HFFc6 (cell line): ENCODE measurements around the gene PIK3R5. TPM values are rescaled to one million over a fixed set of nuclear protein-coding genes. Genes with fewer than 3 reads are reported as not detected.

Experiments used
- DNase-seq: peaks from one replicate; pipeline ENCODE4 v3.0.0-alpha.2; 2018
- H3K27ac Mint-ChIP-seq: 2 replicates; pipeline ENCODE4 v1.8.0; 2020; ENCODE audit warnings: mild to moderate bottlenecking, mixed read lengths
- H3K27me3 Mint-ChIP-seq: 2 replicates; pipeline ENCODE4 v1.8.0; 2021; ENCODE audit warnings: mild to moderate bottlenecking, moderate library complexity, mixed read lengths; ENCODE audit not compliant: insufficient read depth
- H3K36me3 Mint-ChIP-seq: 2 replicates; pipeline ENCODE4 v1.8.0; 2021; ENCODE audit warnings: low read depth, mixed read lengths
- H3K4me1 Mint-ChIP-seq: 2 replicates; pipeline ENCODE4 v1.8.0; 2020; ENCODE audit warnings: low read depth, mixed read lengths
- H3K4me3 Mint-ChIP-seq: 2 replicates; pipeline ENCODE4 v1.8.0; 2020; ENCODE audit warnings: mild to moderate bottlenecking, moderate library complexity, mixed read lengths
- H3K9me3 Mint-ChIP-seq: 2 replicates; pipeline ENCODE4 v1.8.0; 2020; ENCODE audit warnings: mild to moderate bottlenecking, mixed read lengths
- total RNA-seq, 6 experiments: library from RNA; stranded (reverse); fragmentation: NEBNext Ultra II Directional; extraction: Animal tissue kit (Norgen Biotek cat#: 25700); gene quantifications; 2 replicates in 1 of 6; 3 replicates in 5 of 6; pipeline ENCODE4 v1.2.3, GENCODE V29; 2021
- TF ChIP-seq, protein P1 (sequence below): fragments of 200-600 bp; sonication (generic); IDR thresholded peaks from 2 replicates; pipeline ENCODE4 v1.5.0; 2021; ENCODE audit warnings: antibody characterized with exemption, mild to moderate bottlenecking

Gene PIK3R5
- total RNA-seq, 6 experiments from 2014 or later: not detected

- Mint-ChIP-seq H3K4me3 (no peak overlapping the region), H3K27ac (no peak overlapping the region), H3K36me3 (0 out of 2 replicates have a peak, but pooled peaks cover 3% of the 10 kb centered on the region), H3K27me3 (peaks cover 8% of the 10 kb centered on the region; the same call in 1 of the 2 replicates), H3K9me3 (peaks cover 4% of the 10 kb centered on the region; the same call in 1 of the 2 replicates), H3K4me1 (no peaks in the 10 kb centered on the region)
- no peak for DNase-seq
- TF ChIP-seq, protein P1, sequence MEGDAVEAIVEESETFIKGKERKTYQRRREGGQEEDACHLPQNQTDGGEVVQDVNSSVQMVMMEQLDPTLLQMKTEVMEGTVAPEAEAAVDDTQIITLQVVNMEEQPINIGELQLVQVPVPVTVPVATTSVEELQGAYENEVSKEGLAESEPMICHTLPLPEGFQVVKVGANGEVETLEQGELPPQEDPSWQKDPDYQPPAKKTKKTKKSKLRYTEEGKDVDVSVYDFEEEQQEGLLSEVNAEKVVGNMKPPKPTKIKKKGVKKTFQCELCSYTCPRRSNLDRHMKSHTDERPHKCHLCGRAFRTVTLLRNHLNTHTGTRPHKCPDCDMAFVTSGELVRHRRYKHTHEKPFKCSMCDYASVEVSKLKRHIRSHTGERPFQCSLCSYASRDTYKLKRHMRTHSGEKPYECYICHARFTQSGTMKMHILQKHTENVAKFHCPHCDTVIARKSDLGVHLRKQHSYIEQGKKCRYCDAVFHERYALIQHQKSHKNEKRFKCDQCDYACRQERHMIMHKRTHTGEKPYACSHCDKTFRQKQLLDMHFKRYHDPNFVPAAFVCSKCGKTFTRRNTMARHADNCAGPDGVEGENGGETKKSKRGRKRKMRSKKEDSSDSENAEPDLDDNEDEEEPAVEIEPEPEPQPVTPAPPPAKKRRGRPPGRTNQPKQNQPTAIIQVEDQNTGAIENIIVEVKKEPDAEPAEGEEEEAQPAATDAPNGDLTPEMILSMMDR: no peak
Observed at GRCh38 chr17:9002606-9003354, 37.3 kb upstream of the PIK3R5 start.

GRCh38 chr17:9002227-9002605 lies 36.7 kb upstream of the PIK3R5 start:
- peaks cover 8% of the 10 kb centered on the region; the same call in 1 of the 2 replicates for H3K27me3 Mint-ChIP-seq
- no peaks in the 10 kb centered on the region for H3K4me1 Mint-ChIP-seq
- 0 out of 2 replicates have a peak, but pooled peaks cover 3% of the 10 kb centered on the region for H3K36me3 Mint-ChIP-seq
- H3K4me3 Mint-ChIP-seq: no peak overlapping the region
- DNase-seq: no peak
- H3K9me3 Mint-ChIP-seq: peaks cover 4% of the 10 kb centered on the region; the same call in 1 of the 2 replicates
- no peak overlapping the region for H3K27ac Mint-ChIP-seq
- TF ChIP-seq, protein P1: no peak

DNA sequence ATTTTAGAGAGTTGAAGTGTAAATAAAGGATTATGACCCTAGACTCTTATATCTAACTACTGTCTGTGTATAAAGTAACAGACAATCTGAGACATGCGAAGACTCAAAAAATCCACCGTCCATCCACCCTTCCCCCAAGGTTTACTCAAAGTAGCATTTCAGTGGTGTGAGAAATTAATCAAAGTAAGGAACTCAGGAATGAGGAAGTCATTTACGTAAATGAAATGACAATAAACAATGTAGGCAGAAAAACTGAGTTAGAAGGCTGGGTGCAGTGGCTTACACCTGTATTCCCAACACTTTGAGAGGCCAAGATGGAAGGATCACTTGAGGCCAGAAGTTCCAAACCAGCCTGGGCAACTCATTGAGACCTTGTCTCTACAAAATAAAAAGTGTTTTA lies 36.1 kb upstream of the PIK3R5 start:
- no peak for DNase-seq
- Mint-ChIP-seq H3K4me1 (no peaks in the 10 kb centered on the region), H3K36me3 (0 out of 2 replicates have a peak, but pooled peaks cover 3% of the 10 kb centered on the region), H3K9me3 (peaks cover 4% of the 10 kb centered on the region; the same call in 1 of the 2 replicates), H3K27me3 (peaks cover 8% of the 10 kb centered on the region; the same call in 1 of the 2 replicates), H3K27ac (no peak overlapping the region), H3K4me3 (no peak overlapping the region)
- TF ChIP-seq, protein P1: no peak

GRCh38 chr17:8997994-8998628 lies 32.6 kb upstream of the PIK3R5 start:
- no peaks in the 10 kb centered on the region for H3K4me1 Mint-ChIP-seq
- TF ChIP-seq, protein P1: peak; percentile 88
- H3K36me3 Mint-ChIP-seq: no peaks in the 10 kb centered on the region
- H3K27ac Mint-ChIP-seq: no peak overlapping the region
- H3K27me3 Mint-ChIP-seq: peaks cover 1% of the 10 kb centered on the region
- DNase-seq: peak; percentile 6
- no peak overlapping the region for H3K4me3 Mint-ChIP-seq
- peaks cover 4% of the 10 kb centered on the region; the same call in 1 of the 2 replicates for H3K9me3 Mint-ChIP-seq

DNA sequence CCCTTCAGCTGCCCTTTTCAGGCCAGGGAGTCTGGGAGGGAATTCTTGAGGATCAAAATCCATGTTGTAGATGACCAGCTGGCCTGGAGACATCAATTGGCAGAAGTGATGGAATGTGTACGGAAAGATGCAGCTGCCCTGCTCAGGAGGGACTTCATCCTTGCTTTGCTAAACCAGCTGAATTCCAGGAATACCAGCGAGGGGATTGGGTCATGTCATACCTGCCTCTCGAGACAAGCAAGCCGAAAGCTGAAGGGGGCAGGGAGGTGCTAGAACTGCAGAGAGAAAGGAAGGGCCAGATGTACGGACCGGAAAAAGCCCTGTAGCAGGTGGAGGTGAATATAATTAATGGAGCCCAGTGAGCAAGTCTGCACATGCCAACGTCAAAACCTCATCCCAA lies 30.2 kb upstream of the PIK3R5 start:
- Mint-ChIP-seq H3K9me3 (no peaks in the 10 kb centered on the region), H3K4me3 (no peak overlapping the region), H3K27ac (no peak overlapping the region), H3K27me3 (peaks cover 1% of the 10 kb centered on the region; the same call in 1 of the 2 replicates), H3K36me3 (no peaks in the 10 kb centered on the region), H3K4me1 (no peaks in the 10 kb centered on the region)
- TF ChIP-seq, protein P1: no peak
- no peak for DNase-seq
